ENCODE results near the gene MTMR3. TPM values are rescaled to one million over a fixed set of nuclear protein-coding genes. Genes with fewer than 3 reads are reported as not detected.

Gene MTMR3
- total RNA-seq, 6 experiments from 2014 or later, result 14.5 to 19.2 (median 18.2) TPM

- no peaks in the 10 kb centered on the region for H3K9me3 ChIP-seq
- H3K27me3 ChIP-seq, result no peaks in the 10 kb centered on the region
- no peak overlapping the region for H3K4me3 ChIP-seq
- TF ChIP-seq CTCF (IDR thresholded peaks at IDR 0.05), result no peak
- TF ChIP-seq POLR2A (IDR thresholded peaks at IDR 0.05), result no peak
- H3K4me1 ChIP-seq, result peaks cover 0 to 23% (median 6%) of the 10 kb centered on the region in 4 donors
- no peak for ATAC-seq
- H3K36me3 ChIP-seq, result no peaks in the 10 kb centered on the region
- intact Hi-C loops (cut with DNase I), result no loop called here
- 80% methylated on average over 1 of the region's 2 CpGs for WGBS (ENCODE audit: insufficient coverage, low coverage, low lambda C conversion rate, missing lambda C conversion rate)
- no peak overlapping the region for H3K27ac ChIP-seq
- peak in 1 of 3 donors; percentile 9 for DNase-seq
These were observed 158.9 kb downstream of the MTMR3 start for GRCh38 chr22:30041881-30042280.

- ATAC-seq, result no peak
- no peak for TF ChIP-seq POLR2A (IDR thresholded peaks at IDR 0.05)
- TF ChIP-seq CTCF (IDR thresholded peaks at IDR 0.05), result no peak
- Histone ChIP-seq H3K27ac (no peak overlapping the region), H3K4me3 (no peak overlapping the region), H3K36me3 (no peaks in the 10 kb centered on the region), H3K4me1 (peaks cover 0 to 25% (median 6%) of the 10 kb centered on the region in 4 donors), H3K9me3 (no peaks in the 10 kb centered on the region), H3K27me3 (no peaks in the 10 kb centered on the region)
- DNase-seq, result no peak
- WGBS (ENCODE audit: insufficient coverage, low coverage, low lambda C conversion rate, missing lambda C conversion rate), result 68% methylated on average over 4 of the region's 4 CpGs
- intact Hi-C loops (cut with DNase I), result no loop called here
These were observed 160.2 kb downstream of the MTMR3 start for GRCh38 chr22:30043161-30043560.

GRCh38 chr22:30044369-30044768 lies 161.4 kb downstream of the MTMR3 start:
- TF ChIP-seq POLR2A (IDR thresholded peaks at IDR 0.05) (no peak), CTCF (IDR thresholded peaks at IDR 0.05) (no peak)
- 33% methylated on average over 3 of the region's 3 CpGs for WGBS (ENCODE audit: insufficient coverage, low coverage, low lambda C conversion rate, missing lambda C conversion rate)
- no peak for DNase-seq

GRCh38 chr22:30044881-30045493 lies 162.0 kb downstream of the MTMR3 start:
- no peak for DNase-seq
- TF ChIP-seq CTCF (IDR thresholded peaks at IDR 0.05) (no peak), POLR2A (IDR thresholded peaks at IDR 0.05) (no peak)
- no peak for ATAC-seq
- WGBS (ENCODE audit: insufficient coverage, low coverage, low lambda C conversion rate, missing lambda C conversion rate), result 68% methylated on average over 4 of the region's 4 CpGs
- Histone ChIP-seq H3K4me3 (no peak overlapping the region), H3K27ac (peak overlapping the region; percentile 28 to 77 (median 65)), H3K36me3 (no peaks in the 10 kb centered on the region), H3K9me3 (no peaks in the 10 kb centered on the region), H3K4me1 (peaks cover 0 to 27% (median 1%) of the 10 kb centered on the region in 4 donors), H3K27me3 (no peaks in the 10 kb centered on the region)
- intact Hi-C loops (cut with DNase I), result no loop called here

More at GRCh38 chr22:30044369-30044768, 161.4 kb downstream of the MTMR3 start:
- H3K4me3 ChIP-seq, result no peak overlapping the region
- no peaks in the 10 kb centered on the region for H3K27me3 ChIP-seq
- intact Hi-C loops (cut with DNase I), result no loop called here
- ATAC-seq, result peak; percentile 77 to 86 (median 80)
- peaks cover 0 to 27% (median 1%) of the 10 kb centered on the region in 4 donors for H3K4me1 ChIP-seq
- H3K27ac ChIP-seq, result peak overlapping the region; percentile 28 to 77 (median 65)
- no peaks in the 10 kb centered on the region for H3K9me3 ChIP-seq
- no peaks in the 10 kb centered on the region for H3K36me3 ChIP-seq

Measured in right lobe of liver (tissue), 6 donors.